PC-9 (cell line): ENCODE data around the gene CBX2. TPM values are rescaled to one million over a fixed set of nuclear protein-coding genes. Genes with fewer than 3 reads are reported as not detected.

Experiments used
- Bru-seq: library from RNA; stranded (reverse); fragments of 400-500 nt; gene quantifications from one replicate; lab custom pipeline; 2021; lab: Mats Ljungman, UMichigan
- BruChase-seq, 2 experiments: library from RNA; stranded (reverse); fragments of 400-500 nt; gene quantifications; one replicate each; lab custom pipeline; 2021; lab: Mats Ljungman, UMichigan
- BruUV-seq: library from RNA; stranded (reverse); fragments of 400-500 nt; replicated peaks from 2 replicates; lab custom pipeline; 2021; lab: Mats Ljungman, UMichigan
- CTCF ChIA-PET: fragments of 300-600 bp; sonication (Branson Sonifier 250); formaldehyde crosslinking; loops from one replicate; lab custom pipeline; 2022; ENCODE audit warnings: antibody characterized with exemption; lab: Charles Lee
- POLR2A ChIA-PET: fragments of 300-600 bp; sonication (Branson Sonifier 250); formaldehyde crosslinking; loops from one replicate; lab custom pipeline; 2022; ENCODE audit warnings: antibody characterized with exemption; ENCODE audit not compliant: unreplicated experiment; lab: Charles Lee
- DNase-seq, 2 experiments: peaks; one replicate each; pipeline versions ENCODE4 v3.0.0 to v3.0.0-alpha.2; 2015 to 2022; ENCODE audit warnings: mixed read lengths in 1 of 2
- H2AFZ ChIP-seq: fragments of 200-600 bp; sonication (generic); 2 replicates; pipeline ENCODE4 v1.8.1; 2017; ENCODE audit warnings: antibody characterized with exemption
- H3F3A ChIP-seq: fragments of 200-600 bp; sonication (generic); 2 replicates; pipeline ENCODE4 v1.8.1; 2017; ENCODE audit warnings: antibody characterized with exemption, mild to moderate bottlenecking, low read depth; ENCODE audit not compliant: insufficient read depth
- H3K27ac ChIP-seq: fragments of 200-600 bp; sonication (generic); 2 replicates; pipeline ENCODE4 v1.6.1; 2016; ENCODE audit warnings: mixed run types
- H3K27me3 ChIP-seq: fragments of 200-600 bp; sonication (generic); 2 replicates; pipeline ENCODE4 v1.6.1; 2016; ENCODE audit warnings: low read depth, mixed run types; ENCODE audit not compliant: insufficient read depth
- H3K36me3 ChIP-seq: fragments of 200-600 bp; sonication (generic); 2 replicates; pipeline ENCODE4 v1.6.1; 2016; ENCODE audit warnings: low read depth, mixed run types
- H3K4me1 ChIP-seq: fragments of 200-600 bp; sonication (generic); replicated peaks from 2 replicates; pipeline ENCODE4 v1.6.1; 2016; ENCODE audit warnings: mixed run types; ENCODE audit not compliant: insufficient read depth
- H3K4me2 ChIP-seq: fragments of 200-600 bp; sonication (generic); 2 replicates; pipeline ENCODE4 v1.6.1; 2017; ENCODE audit warnings: mixed run types
- H3K4me3 ChIP-seq: fragments of 200-600 bp; sonication (generic); 2 replicates; pipeline ENCODE4 v1.6.1; 2016; ENCODE audit warnings: mixed run types
- H3K79me2 ChIP-seq: fragments of 200-600 bp; sonication (generic); 2 replicates; pipeline ENCODE4 v1.6.1; 2017; ENCODE audit warnings: low read depth, mixed run types
- H3K9me2 ChIP-seq: fragments of 200-600 bp; sonication (generic); 2 replicates; pipeline ENCODE4 v1.8.1; 2017; ENCODE audit warnings: mild to moderate bottlenecking; ENCODE audit not compliant: insufficient read depth
- H3K9me3 ChIP-seq: fragments of 200-600 bp; sonication (generic); 2 replicates; pipeline ENCODE4 v1.8.1; 2016; ENCODE audit warnings: low read depth; ENCODE audit not compliant: insufficient read depth
- H4K20me1 ChIP-seq: fragments of 200-600 bp; sonication (generic); 2 replicates; pipeline ENCODE4 v1.8.1; 2017; ENCODE audit not compliant: insufficient read depth
- CTCF ChIP-seq: fragments of 200-600 bp; sonication (generic); conservative IDR thresholded peaks from 2 replicates; pipeline ENCODE4 v1.6.1; 2017; ENCODE audit warnings: mixed run types, antibody characterized with exemption, mild to moderate bottlenecking, moderate library complexity
- EZH2 ChIP-seq: fragments of 200-600 bp; sonication (generic); IDR thresholded peaks from 2 replicates; pipeline ENCODE4 v1.8.0; 2017; ENCODE audit warnings: antibody characterized with exemption, low read depth
- intact Hi-C: fragments of 100-400 bp; cut with micrococcal nuclease; formaldehyde crosslinking; loops from one replicate; pipeline ENCODE4 v1.10.0; 2022; ENCODE audit not compliant: unreplicated experiment
- long read RNA-seq: library from polyadenylated mRNA; stranded (forward); transcript quantifications from one replicate; pipeline ENCODE4 v2.0.0, GENCODE V29; 2022
- total RNA-seq: library from RNA; stranded (reverse); gene quantifications from 2 replicates; pipeline ENCODE4 v1.2.3, GENCODE V29; 2021

CBX2 gene
- total RNA-seq = 30.4 and 32.6 TPM in 2 replicates
- Bru-seq, nascent RNA = percentile 72 among the genes with signal in this experiment
- percentile 80 among the genes with signal in this experiment for BruChase-seq, experiment 1, labeled RNA remaining after a 2-hour chase
- percentile 79 among the genes with signal in this experiment for BruChase-seq, experiment 2, labeled RNA remaining after a 6-hour chase
- long read RNA-seq, full-length matches to known transcripts = 18 of 36 reads
- long read RNA-seq, partial matches to known transcripts = 0 of 36 reads
- long read RNA-seq, other reads (novel, unspliced or antisense) = 18 of 36 reads

GRCh38 chr17:79777894-79778503 is at the start of gene CBX2:
TSS of gene CBX2 (plus strand) at chr17:79778148. CDS start at chr17:79778236, 88 bp downstream.
- peak in 1 of 2 experiments; percentile 82 for DNase-seq
- peak within 1 kb of the TSS; percentile 80; the same call in 1 of the 2 replicates for H2AFZ ChIP-seq
- peak within 1 kb of the TSS; percentile 68 for H3K4me3 ChIP-seq
- CTCF ChIA-PET = no interaction called here
- peaks cover 19% of the 10 kb centered on the region for H3K4me1 ChIP-seq
- BruUV-seq = no TSS peak
- peaks cover 16% of the 10 kb centered on the region; the same call in 1 of the 2 replicates for H3K79me2 ChIP-seq
- no peak for TF ChIP-seq CTCF
- no peak for TF ChIP-seq EZH2
- peaks cover 7% of the 10 kb centered on the region; the same call in 1 of the 2 replicates for H3F3A ChIP-seq
- no peak within 1 kb of the TSS for H3K27ac ChIP-seq
- no peaks in the 10 kb centered on the region for H3K9me3 ChIP-seq
- POLR2A ChIA-PET = interaction anchor here (0.6 kb wide), 2 partner anchors 21 to 938 kb away, joined by 3 to 4 read pairs; partner anchors contain the start of gene USP36
- H3K27me3 ChIP-seq = no peaks in the 10 kb centered on the region
- peak within 1 kb of the TSS; percentile 87 for H3K4me2 ChIP-seq
- H4K20me1 ChIP-seq = no peaks in the 10 kb centered on the region
- H3K36me3 ChIP-seq = no peaks in the 10 kb centered on the region
- intact Hi-C loops = no loop called here
- H3K9me2 ChIP-seq = no peaks in the 10 kb centered on the region

DNA sequence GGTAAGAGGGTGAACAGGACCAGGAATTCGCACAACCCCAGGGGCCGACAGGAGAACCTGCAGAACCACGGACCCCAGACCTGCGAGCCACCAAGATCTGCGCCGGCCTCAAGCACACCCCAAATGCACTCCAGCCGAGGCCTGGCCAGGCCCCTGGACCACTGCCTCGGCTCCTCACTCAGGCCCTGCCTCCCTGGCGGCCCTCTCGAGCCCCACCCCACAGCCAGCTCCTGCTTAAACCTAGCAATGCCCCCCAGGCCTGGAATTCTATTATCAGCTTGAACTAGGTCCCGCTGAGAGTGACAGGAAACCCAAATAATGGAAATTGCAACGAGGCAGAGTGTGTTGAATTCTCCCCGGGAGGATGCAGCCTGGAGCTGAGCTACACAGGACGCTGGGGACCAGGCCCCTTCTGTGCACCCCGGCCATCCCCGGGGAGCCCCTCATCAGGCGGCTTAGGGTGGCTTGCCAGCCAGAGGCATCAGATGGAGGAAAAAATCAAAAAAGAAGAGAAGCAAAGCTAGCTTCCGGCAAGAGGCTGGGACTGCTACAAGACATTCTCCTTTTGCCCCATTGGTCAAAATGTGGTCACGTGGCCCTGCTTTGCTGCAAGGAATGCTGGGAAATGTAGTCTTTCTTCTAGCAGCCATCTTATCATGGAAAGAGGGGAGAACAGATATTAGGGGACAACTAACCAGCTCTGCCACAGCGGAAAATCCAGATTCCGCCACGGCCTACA is 49.6 kb upstream of the CBX2 start:
- TF ChIP-seq EZH2 (no peak), CTCF (no peak)
- Histone ChIP-seq H3K9me3 (no peaks in the 10 kb centered on the region), H3K27me3 (no peaks in the 10 kb centered on the region), H3K4me3 (no peak overlapping the region), H3K4me2 (peak overlapping the region; percentile 43), H4K20me1 (no peaks in the 10 kb centered on the region), H3K4me1 (no peaks in the 10 kb centered on the region), H3K79me2 (no peaks in the 10 kb centered on the region), H3K9me2 (no peaks in the 10 kb centered on the region), H2AFZ (no peak overlapping the region), H3K36me3 (no peaks in the 10 kb centered on the region), H3K27ac (no peak overlapping the region), H3F3A (no peaks in the 10 kb centered on the region)
- POLR2A ChIA-PET = no interaction called here
- BruUV-seq = no TSS peak
- CTCF ChIA-PET = no interaction called here
- DNase-seq = peak; percentile 60 to 70
- intact Hi-C loops = no loop called here

- Histone ChIP-seq H3K79me2 (no peaks in the 10 kb centered on the region), H3K4me1 (no peaks in the 10 kb centered on the region), H3K27ac (no peak overlapping the region), H3K36me3 (no peaks in the 10 kb centered on the region), H2AFZ (no peak overlapping the region), H4K20me1 (no peaks in the 10 kb centered on the region), H3K4me2 (peak overlapping the region; percentile 43), H3K27me3 (no peaks in the 10 kb centered on the region), H3K9me3 (no peaks in the 10 kb centered on the region), H3K4me3 (no peak overlapping the region), H3K9me2 (no peaks in the 10 kb centered on the region), H3F3A (no peaks in the 10 kb centered on the region)
- no TSS peak for BruUV-seq
- ChIA-PET POLR2A (no interaction called here), CTCF (no interaction called here)
- no peak for DNase-seq
- intact Hi-C loops = no loop called here
- no peak for TF ChIP-seq CTCF
- TF ChIP-seq EZH2 = no peak
Measured at GRCh38 chr17:79728908-79729471, 49.0 kb upstream of the CBX2 start.
